NCI-H187 treated with DMSO at 0.1 percent for 48 hours (cell line): ENCODE data around the gene PRKRIP1.
"Not testable (repeated sequence)": the region's sequence is repeated elsewhere in the genome, so short reads cannot be mapped to it uniquely, and the experiment has no call there.

Experiments used
- DNase-seq: peaks from one replicate; lab custom pipeline; 2025; lab: John Stamatoyannopoulos, UW

Gene PRKRIP1

DNA sequence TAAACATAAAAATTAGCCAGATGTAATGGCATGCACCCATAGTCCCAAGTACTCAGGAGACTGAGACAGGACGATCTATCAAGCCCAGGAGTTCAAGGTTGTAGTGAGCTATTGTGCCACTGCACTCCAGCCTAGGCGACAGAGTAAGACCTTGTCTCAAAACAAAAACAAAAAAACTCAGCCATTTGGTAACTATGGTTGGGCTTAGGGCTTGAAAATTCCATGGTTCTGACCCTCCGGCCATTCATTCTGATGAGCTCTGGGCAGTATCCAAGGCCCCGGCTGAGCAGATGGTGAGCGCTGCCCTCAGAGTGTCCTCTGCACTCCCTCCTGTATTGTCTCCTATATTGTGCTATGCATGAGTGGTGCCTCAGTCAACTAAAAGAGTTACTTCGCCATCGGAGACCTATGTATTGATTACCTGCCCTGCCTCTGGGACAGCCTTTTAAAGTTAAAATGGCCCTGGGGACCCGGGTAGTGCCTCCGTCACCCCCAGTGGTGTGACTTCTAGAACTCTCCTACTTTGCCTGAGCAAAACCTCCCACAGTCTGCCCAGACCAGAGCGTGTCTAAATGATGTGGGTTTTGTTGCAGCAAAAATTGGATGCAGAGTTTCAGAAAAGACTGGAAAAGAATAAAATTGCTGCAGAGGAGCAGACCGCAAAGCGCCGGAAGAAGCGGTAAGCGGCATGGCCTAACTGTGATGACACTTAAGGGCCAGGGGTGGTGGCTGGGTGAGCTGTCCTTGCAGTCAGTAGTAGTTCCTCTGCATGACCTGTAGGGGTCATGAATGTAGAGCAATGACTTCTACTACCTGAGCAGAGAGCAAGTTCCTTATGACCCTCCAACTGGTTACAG, 8.1 kb downstream of the PRKRIP1 start:
- DNase-seq: no peak

DNA sequence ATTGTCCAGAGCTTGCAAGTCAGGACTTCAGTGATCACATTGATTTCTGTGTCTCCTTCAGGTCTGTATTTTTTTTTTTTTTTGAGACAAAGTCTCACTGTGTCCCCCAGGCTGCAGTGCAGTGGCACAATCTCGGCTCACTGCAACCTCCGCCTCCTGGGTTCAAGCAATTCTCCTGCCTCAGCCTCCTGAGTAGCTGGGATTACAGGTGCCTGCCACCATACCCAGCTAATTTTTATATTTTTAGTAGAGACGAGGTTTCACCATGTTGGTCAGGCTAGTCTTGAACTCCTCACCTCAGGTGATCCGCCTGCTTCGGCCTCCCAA, 8.7 kb downstream of the PRKRIP1 start:
- DNase-seq: not testable (repeated sequence)

DNA sequence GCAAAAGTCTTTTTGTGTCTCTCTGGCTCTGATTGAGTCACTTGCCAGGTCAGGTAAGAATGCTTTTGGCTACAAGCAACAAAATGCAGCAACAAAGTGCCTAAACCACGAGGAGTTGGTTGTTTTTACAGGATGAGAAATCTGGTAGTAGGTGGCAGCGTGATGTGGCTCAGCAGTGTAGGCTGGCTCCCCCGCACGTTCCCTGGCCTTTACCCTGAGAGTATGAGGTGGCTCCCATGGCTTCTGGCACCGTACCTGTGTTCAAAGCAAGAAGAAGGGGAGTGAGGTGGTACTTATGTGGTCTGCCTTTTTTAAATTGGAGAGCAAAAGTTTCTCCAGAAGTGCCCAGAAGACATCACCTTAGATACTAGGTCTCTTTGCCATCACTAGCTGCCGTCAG, 11.7 kb downstream of the PRKRIP1 start:
- no peak for DNase-seq

DNA sequence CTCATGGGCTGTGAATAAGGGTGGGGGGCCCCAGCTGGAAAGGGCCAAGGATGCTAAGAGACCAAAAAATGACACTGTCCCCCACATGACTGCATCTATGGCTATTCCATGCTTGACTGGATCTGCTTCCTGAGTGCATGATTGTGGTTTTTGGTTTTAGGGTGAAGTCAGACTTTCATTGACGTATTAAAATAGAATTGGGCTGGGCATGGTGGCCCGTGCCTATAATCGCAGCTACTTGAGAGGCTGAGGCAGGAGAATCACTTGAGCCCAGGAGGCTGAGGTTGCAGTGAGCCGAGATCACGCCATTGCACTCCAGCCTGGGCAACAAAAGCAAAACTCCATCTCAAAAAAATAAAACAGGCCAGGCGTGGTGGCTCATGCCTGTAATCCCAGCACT, 12.4 kb downstream of the PRKRIP1 start:
- DNase-seq: not testable (repeated sequence)

DNA sequence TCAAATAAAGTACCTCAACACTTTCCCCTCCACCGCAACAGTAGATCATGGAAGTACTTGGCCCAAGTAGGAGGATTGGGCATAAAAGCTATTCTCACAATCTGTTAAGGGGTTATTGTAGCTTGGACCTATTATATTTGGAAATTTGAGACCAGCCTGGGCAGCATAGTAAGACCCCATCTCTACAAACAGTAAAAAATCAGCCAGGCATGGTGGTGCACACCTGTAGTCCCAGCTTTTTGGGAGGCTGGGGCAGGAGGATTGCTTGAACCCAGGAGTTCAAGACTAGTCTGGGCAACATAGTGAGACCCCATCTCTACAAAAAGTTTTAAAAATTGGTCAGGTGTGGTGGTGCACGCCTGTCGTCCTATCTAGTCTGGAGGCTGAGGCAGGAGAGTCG, 13.2 kb downstream of the PRKRIP1 start:
- no peak for DNase-seq

DNA sequence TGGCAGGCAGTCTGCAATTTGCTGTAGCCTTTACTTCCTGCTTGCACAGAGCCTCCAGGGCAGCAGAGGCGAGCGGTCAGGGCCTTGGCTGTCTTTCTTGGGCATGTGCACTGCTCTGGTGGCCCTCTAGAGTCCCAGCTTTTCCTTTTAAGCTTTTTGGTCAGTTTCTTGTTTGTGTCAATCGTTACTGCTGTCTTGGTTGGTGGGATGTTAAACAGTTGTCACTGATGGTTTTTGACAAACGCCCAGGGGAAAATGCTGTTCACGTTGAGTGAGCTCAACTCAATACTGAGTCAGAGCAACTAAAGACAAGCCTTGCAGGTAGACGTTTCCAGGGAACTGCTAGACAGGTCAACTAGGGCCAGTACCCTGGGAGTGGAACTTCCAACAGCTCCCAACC, 14.0 kb downstream of the PRKRIP1 start:
- no peak for DNase-seq

DNA sequence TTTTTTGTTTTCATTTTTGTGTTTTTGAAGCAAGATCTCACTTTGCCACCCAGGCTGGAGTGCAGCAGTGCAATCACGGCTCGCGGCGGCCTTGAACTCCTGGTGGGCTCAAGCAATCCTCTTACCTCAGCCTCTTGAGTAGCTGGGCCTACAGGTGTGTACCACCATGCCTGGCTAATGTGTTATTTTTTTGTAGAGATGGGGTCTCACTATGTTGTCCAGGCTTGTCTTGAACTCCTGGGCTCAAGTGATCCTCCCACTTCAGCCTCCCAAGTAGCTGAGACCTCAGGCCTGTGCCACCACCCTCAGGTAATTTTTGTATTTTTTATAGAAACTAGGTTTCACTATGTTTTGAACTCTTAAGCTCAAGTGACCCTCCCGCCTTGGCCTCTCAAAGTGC, 14.8 kb downstream of the PRKRIP1 start:
- no peak for DNase-seq

DNA sequence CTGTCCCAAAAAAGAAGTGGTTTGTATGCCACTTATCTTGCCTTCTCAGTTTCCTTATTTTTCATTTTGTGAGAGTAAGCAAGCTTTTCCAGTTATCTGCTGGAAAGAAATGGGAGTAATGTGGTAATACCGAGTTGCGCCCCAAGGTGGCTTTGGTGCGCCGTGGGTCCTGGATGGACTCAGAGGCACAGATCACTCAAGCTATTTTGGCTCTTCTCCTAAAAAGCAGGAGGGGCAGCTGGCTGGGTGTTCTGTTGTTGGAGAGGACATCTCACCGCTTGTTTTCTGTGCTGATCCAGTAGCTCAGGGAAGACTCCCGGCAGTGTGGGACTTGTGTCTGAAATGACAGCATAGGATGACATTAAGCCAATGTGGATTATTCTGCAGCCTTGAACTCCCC, 16.4 kb downstream of the PRKRIP1 start:
- no peak for DNase-seq

DNA sequence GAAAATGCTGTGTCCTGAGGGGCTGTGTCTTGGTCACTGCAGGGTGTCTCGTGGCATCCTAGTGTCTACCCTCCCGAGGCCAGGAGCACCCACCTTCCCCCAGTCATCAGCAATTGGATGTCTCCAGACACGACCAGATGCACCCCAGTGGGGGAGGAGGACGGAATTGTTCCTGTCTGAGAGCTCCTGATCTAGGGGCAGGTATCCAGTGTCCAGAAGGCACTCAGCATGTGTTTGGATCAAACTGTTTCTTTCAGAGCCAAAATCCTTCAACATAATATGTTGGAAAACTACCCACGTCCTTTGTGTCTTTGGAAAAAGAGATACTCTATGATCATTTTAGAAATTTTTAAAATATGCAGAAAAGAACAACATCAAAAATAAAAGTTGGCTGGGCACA, 16.9 kb downstream of the PRKRIP1 start:
- no peak for DNase-seq

DNA sequence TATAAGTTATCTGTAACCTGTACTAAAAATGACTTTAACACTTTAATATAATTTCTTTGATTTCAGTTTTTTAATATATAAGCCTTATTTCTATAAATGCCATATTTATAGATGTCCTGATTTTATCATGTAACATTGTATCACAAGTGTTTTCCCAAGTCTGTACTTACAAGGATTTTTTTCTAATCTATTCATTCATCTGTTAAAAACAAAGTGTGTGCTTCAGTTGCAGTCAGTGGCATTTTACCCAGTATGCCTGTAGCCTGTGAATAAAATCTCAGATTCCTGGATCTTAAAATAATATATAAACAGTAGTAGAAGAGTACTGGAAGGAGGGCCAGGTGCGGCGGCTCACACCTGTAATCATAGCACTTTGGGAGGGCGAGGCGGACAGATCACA, 17.4 kb downstream of the PRKRIP1 start:
- no peak for DNase-seq

DNA sequence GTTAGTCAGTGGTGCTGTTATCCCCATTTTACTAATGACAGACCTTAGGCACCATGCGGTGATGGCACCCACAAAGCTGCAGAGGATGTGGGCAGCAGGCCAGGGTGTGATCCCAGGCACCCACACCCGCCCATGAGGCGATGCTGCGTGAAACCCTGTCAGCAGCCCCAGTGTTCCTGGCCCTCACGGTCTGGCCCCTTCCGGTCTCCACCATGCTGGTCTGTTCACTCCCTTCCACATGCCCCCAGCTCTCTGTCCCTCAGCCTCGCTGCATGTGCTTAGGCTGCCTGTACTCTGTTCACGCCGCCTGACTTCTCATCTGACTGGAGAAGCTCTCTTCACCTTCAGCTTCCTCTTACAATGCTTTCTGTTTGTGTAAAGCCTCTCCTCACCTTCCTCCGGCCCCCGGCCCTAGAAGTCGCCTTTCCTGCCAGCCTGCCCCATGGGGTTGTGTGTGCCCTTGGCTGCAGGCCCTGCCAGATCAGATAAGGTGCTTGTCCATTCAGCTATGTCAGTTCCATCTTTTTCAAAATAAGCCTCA, 19.6 kb downstream of the PRKRIP1 start:
- no peak for DNase-seq

DNA sequence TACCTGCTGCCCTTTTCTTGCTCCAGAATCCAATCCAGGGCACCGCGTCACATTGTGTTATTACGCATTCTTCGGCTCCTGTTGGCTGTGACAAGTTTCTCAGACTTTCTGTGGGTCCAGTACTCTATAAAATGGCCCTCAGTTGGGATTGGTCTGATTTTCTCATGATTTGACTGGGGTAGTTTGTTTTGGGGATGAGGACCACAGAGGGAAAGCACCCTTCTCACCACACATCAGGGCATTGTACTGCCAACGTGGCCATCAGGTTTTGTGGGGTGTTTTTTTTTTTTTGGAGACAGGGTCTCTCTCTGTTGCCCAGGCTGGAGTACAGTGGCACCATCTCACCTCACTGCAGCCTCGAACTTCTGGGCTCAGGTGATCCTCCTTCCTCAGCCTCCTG, 20.2 kb downstream of the PRKRIP1 start:
- no peak for DNase-seq

DNA sequence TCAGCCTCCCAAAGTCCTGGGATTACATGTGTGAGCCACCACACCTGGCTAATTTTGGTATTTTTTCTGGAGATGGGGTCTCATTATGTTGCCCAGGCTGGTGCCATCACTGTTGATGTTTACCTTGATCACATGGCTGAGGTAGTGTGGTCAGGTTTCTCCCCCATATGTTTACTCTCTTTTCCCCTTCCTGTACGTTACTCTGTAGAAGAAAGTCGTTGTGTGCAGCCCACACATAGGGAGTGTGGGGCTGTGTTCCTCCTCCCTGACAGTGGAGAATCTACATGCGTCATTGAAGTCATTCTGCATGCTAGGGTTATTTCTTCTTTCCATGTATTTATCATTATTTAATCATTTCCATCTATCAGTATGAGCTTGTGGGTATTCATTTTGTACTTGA, 20.9 kb downstream of the PRKRIP1 start:
- DNase-seq: no peak

DNA sequence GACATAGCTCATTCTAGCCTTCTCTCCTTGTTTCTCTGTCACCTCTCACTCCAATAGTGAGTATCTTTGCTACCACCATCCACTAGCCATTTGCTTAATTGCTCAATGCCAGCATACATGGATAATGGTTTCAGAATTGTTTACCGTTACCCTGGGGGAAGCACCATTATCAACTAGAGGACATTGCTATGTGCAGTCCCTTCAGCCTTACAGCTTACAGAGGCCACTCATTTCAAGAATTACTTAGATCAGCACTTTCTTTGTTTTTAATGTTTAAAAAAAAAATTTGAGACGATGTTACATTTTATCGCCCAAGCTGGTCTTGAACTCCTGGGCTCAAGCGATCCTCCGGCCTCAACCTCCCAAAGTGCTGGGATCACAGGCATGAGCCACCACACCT, 22.4 kb downstream of the PRKRIP1 start:
- DNase-seq: no peak

DNA sequence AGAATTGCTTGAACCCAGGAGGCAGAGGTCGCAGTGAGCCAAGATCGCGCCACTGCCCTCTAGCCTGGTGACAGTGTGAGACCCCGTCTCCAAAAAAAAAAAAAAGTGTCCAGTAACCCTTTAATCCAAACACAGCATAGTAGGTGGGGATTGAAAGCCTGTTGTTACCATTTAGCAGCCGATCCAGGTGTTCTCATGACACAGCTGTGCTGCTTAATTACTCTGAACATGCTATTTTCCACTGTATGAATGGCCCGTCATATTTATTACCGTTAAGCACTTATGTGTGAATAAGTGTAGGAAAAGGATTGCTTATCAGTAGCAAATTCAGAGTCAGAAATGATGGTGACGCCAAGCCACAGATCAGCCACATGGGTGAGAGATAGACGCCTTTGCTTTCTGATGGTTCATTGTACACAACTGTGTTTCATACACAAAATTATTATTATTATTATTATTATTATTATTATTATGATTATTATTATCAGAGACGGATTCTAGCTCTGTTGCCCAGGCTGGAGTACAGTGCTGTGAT, 25.6 kb downstream of the PRKRIP1 start:
- DNase-seq: no peak

DNA sequence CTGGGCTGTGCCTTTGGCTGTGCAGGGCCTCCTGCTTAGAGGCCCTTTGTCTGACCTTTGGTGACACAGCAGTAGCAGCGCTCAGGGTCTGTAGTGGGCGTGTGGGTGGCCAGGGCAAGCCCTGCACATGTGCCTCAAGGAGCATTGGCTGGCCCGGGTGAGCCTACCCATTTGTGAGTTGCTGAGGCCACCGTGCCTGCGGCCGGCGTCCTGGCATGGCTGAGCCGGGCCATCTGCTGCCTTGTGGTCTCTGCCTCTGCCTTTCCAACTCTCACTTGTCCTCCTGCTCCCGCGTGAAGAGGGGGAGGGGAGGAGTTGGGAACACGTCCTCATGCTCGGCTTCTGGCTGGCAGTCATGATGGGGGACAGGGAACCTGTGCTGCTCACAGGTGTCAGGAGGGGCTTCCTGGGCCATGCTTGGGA, 28.0 kb downstream of the PRKRIP1 start:
- DNase-seq: no peak

DNA sequence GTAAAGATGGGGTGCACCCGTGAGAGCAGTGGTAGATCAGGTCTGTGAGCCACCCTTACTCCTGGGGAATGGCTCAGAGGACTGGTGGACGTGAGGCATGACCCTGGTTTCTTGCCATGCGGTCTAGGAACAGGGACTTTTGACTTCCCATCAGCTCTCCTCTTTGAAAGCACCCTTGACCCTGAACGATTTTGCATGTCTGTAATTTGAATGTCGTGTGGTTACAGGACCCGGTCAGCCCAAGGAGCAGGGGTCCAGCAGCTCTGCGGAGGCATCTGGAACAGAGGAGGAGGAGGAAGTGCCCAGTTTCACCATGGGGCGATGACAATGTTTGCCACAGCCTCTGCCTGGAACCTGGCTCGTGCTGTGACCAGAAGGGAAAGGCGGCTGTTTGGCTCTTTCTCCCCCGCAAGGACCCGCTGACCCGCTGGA, 28.6 kb downstream of the PRKRIP1 start:
- DNase-seq: no peak

DNA sequence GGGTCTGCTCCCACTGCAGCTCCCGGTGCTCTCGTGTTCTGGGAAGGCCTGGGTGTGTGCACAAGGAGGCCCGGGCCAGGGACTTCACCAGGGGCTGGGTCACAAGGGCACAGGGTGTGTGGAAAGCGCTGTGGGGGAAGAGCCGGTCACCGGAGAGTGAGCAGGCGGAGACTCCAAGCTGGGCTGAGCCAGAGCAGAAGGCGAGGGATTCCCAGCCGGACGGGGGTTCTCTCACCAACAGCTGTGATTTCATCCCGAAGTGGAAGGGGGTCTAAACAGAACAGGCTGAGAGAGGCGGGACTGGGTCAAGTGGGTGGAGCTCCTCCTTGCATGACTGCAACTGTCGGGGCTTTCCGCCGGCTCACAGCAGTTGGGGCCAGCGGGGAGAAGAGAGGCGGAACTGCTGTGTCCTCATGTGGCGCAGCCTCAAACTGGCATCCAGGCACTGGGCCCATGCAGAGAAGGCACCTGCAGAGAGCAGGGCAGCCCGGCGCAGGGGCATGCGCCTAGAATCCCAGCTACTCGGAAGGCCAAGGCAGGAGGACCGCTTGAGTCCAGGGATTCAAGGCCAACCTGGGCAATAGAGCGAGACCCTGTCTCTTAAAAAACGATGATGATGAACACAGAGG, 29.6 kb downstream of the PRKRIP1 start:
- no peak for DNase-seq

DNA sequence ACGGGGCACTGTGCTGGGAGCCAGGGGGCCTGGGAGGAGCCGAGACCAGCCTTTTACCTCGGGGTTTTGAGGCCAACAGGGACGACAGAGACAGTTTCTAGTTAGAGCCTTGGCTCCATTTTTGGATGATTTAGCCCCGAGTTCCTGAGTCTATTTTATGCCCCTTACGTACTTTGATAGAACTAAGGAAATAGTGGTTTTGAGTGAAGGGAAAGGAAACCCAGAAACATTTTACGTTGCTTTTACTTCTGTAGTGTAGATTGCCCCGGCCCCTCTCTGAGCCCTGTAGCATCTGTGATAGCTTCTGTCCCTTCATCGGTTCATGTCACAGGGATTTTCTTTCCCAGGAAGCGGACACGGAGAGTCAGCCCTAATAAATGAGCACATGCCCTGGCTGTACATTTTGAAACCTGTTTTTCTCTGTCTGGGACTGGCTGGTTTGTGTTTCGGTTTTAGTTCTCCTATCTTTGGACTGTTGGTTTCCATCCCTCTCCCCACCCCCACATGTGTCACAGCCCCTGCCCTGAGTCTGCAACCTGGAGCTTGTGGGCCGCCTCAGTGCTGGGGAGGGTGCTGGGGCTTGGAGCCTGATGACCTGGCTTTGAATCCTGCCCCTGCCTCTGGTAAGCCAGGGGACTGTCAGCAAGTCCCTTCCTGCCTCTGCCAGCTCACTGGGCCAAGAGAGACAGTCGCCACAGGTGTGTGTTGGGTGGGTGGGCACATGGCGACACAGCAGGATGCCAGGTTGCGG, 30.3 kb downstream of the PRKRIP1 start:
- DNase-seq: no peak

DNA sequence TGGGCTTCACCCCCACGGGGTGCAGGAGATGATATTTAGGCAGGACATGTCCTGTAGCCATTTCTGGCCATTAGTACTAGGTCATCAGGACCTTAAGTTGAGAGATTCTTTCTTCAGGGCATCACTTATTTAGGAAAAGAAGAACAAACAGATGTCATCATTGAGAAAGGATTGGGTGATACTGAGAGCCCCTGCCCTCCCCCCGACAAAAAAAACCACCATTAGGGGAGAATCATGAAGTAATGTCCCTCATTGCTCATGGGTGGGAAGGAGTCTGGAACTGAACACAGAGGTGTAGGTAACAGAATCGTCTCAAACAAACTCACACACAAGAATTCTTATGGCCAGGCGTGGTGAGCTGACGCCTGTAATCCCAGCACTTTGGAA, 30.8 kb downstream of the PRKRIP1 start:
- no peak for DNase-seq

DNA sequence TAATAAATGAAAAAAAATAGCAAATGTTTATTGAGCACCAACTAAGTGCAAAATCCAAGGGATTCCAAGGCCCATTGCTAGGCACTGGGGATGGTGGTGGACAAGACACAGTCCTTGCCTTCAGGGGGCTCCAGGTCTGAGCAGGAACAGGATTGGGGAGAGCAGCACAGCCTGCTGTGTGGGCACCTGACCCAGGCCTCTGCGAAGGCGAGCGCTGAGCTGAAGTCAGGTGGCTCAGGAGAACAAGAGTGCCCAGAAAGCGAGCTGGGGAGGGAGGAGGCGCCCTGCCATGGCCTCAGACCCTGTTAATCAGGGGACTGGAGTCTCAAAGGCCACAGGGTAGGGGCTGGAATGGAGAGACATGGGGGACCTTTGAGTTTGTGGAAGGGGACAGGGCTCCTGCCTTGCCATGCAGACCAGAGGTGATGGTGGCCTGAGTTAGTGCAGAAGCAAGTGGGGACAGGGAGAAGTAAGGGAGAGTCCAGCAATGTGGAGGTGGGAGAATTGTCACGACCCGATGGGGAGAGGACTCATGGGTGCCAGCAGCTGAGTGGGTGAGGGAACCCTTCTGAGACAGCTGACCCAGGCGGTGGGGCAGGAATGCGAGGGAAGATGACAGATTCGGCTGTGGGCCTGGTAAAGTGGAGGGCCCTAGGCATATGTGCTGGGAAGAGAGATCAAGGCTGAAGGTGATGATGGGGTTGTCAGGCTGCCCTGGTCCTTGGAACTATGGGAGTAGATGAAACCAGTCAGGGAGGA, 33.2 kb downstream of the PRKRIP1 start:
- no peak for DNase-seq
